Adrenal gland (tissue), 12 donors: ENCODE measurements around the gene TMEM184C. TPM values are rescaled to one million over a fixed set of nuclear protein-coding genes. Genes with fewer than 3 reads are reported as not detected.

ENCODE experiments used
- DNase-seq, 7 donors: peaks; one replicate each; pipeline ENCODE4 v3.0.0-alpha.2; 2019 to 2020
- H3K27ac ChIP-seq, 5 donors: fragments of 200-600 bp; sonication (generic) in 4 of 5; 1 replicate in 3 of 5; 2 replicates in 2 of 5; pipeline versions ENCODE4 v1.5.1 to v1.8.0; 2016 to 2020; ENCODE audit warnings: mild to moderate bottlenecking in 1 of 5
- H3K27me3 ChIP-seq: fragments of 200-600 bp; 2 replicates; pipeline ENCODE4 v1.8.0; 2021
- H3K36me3 ChIP-seq, 2 donors: fragments of 200-600 bp; replicated peaks in 1 of 2; 1 replicate in 1 of 2; 2 replicates in 1 of 2; pipeline versions ENCODE4 v1.5.1 to v1.8.0; 2018 to 2022
- H3K4me1 ChIP-seq, 2 donors: fragments of 200-600 bp; replicated peaks in 1 of 2; 1 replicate in 1 of 2; 2 replicates in 1 of 2; pipeline versions ENCODE4 v1.5.1 to v1.8.0; 2018 to 2021
- H3K4me3 ChIP-seq, 4 donors: fragments of 200-600 bp; sonication (generic) in 3 of 4; one replicate each; pipeline ENCODE4 v1.5.1; 2016 to 2018
- H3K9me3 ChIP-seq, 3 donors: fragments of 200-600 bp; sonication (generic) in 1 of 3; replicated peaks in 1 of 3; 1 replicate in 2 of 3; 2 replicates in 1 of 3; pipeline versions ENCODE4 v1.5.1 to v1.8.0; 2016 to 2021
- POLR2A ChIP-seq, 2 donors: fragments of 450-650 bp; IDR thresholded peaks; one replicate each; pipeline ENCODE4 v1.6.1; 2017; ENCODE audit warnings: antibody characterized with exemption in 2 of 2, mild to moderate bottlenecking in 2 of 2, moderate library complexity in 1 of 2
- WGBS, 4 donors: extraction: QIAGEN DNeasy Blood & Tissue Kit in 2 of 4; methylation state at CpG; one replicate each; pipeline versions ENCODE4 v1.1.5 to v1.1.7; 2013 to 2017; 5-methylcytosine and 5-hydroxymethylcytosine counted together
- intact Hi-C, 2 donors: fragments of 100-400 bp; cut with DNase I; formaldehyde crosslinking; loops; one replicate each; pipeline versions ENCODE4 v1.14.1 to v1.15.0; 2022 to 2023
- polyA plus RNA-seq, 3 donors: library from polyadenylated mRNA; stranded (reverse); fragments of 200-250 nt in 2 of 3; fragments of 350-450 nt in 1 of 3; fragmentation: Illumina TruSeq in 1 of 3; extraction: RNeasy Lipid Tissue Mini Kit (QIAGEN cat#74804) in 1 of 3; gene quantifications; one replicate each; pipeline ENCODE4 v1.2.3, GENCODE V29; 2013 to 2014
- total RNA-seq, 9 donors: library from RNA; depleted of rRNA in 4 of 9; stranded (reverse); fragments of >200 nt in 4 of 9; fragments of 120-200 nt in 1 of 9; fragmentation: NEBNext Ultra II Directional in 1 of 9; extraction: Animal tissue kit (Norgen Biotek cat#: 25700) in 1 of 9; gene quantifications; one replicate each; pipeline versions ENCODE4 v1.1.0 to v1.2.4, GENCODE V29; 2013 to 2023
- TF ChIP-seq, protein P1 (sequence below), 6 experiments: fragments of 450-650 bp in 4 of 6; fragments of 200-600 bp in 2 of 6; sonication (generic) in 1 of 6; IDR thresholded peaks; 1 replicate in 5 of 6; 2 replicates in 1 of 6; pipeline versions ENCODE4 v1.5.1 to v1.8.0; 2016 to 2021; ENCODE audit warnings: antibody characterized with exemption in 6 of 6, mild to moderate bottlenecking in 2 of 6, moderate library complexity in 1 of 6
- donor health status: healthy with polysubstance abuse.
- donor health status: Bipolar disorder and iron deficiency.
- donor health status: DM: yes; HTN: yes; CAD: no.
- donor health status: DM: no; HTN: no; CAD: no.
- donor health status: DM: no; HTN: no; CAD: no.
- donor health status: DM: yes; HTN: yes; CAD: no.

The TMEM184C gene
- total and polyA plus RNA-seq, 12 donors: 4.0 to 63.8 (median 40.6) TPM

DNA sequence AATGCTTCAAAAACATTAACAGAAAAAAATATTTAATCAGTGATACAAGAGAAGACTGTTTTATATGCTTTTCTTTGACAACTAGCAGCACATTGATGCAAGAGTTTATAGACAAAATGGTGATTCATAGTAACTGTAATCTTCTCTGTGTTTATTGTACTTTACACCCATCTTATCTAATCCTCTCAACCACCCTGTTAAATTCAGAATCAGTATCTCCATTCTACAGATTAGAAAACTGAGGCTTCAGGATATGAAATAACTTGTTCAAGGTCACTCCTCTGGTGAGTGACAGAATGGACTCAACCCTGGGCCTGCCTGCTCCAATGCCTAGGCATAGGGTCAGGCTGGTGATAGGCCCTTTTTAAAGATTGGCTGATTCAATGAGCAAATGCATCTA lies 26.1 kb upstream of the TMEM184C start:
- intact Hi-C loops: loop anchor here in 1 of 2 donors (10.0 kb wide), 1 partner anchor 76 kb away; no protein-coding TSS in a partner anchor
- TF ChIP-seq, protein P1, sequence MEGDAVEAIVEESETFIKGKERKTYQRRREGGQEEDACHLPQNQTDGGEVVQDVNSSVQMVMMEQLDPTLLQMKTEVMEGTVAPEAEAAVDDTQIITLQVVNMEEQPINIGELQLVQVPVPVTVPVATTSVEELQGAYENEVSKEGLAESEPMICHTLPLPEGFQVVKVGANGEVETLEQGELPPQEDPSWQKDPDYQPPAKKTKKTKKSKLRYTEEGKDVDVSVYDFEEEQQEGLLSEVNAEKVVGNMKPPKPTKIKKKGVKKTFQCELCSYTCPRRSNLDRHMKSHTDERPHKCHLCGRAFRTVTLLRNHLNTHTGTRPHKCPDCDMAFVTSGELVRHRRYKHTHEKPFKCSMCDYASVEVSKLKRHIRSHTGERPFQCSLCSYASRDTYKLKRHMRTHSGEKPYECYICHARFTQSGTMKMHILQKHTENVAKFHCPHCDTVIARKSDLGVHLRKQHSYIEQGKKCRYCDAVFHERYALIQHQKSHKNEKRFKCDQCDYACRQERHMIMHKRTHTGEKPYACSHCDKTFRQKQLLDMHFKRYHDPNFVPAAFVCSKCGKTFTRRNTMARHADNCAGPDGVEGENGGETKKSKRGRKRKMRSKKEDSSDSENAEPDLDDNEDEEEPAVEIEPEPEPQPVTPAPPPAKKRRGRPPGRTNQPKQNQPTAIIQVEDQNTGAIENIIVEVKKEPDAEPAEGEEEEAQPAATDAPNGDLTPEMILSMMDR (IDR thresholded peaks at IDR 0.05): no peak
- TF ChIP-seq POLR2A (IDR thresholded peaks at IDR 0.05): no peak
- DNase-seq: no peak

DNA sequence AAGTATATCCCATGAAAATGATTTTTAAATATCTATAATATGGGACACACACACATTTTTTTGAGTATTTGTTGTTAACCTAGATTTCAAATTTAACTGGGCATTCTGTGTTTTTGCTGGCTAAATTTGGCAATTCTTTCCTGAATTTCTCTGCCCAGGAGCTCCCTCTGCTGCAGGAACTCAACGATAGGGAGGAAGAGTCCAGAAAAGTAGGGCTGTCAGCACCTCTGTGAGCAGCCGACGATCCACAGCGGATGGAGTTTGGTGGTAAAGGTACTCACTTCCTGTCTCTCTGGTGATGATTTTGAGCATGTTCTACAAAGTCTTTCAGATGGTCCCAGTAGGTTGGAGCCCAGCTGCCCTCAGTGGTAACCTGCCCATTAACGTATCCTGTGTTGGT lies 23.1 kb upstream of the TMEM184C start:
- Histone ChIP-seq H3K27ac (no peak overlapping the region), H3K4me1 (no peaks in the 10 kb centered on the region), H3K4me3 (no peak overlapping the region), H3K27me3 (no peaks in the 10 kb centered on the region), H3K36me3 (no peaks in the 10 kb centered on the region), H3K9me3 (no peaks in the 10 kb centered on the region)
- intact Hi-C loops: loop anchor here in 1 of 2 donors (10.0 kb wide), 1 partner anchor 79 kb away; no protein-coding TSS in a partner anchor
- 55 to 77% (median 57%) methylated on average over 5 of the region's 5 CpGs for WGBS, 4 donors
- no peak for DNase-seq
- no peak for TF ChIP-seq POLR2A (IDR thresholded peaks at IDR 0.05)
- TF ChIP-seq, protein P1 (IDR thresholded peaks at IDR 0.05): no peak

More for the DNA sequence above, 26.1 kb upstream of the TMEM184C start:
- Histone ChIP-seq H3K9me3 (no peaks in the 10 kb centered on the region), H3K27me3 (no peaks in the 10 kb centered on the region), H3K36me3 (no peaks in the 10 kb centered on the region), H3K4me1 (no peaks in the 10 kb centered on the region), H3K4me3 (no peak overlapping the region), H3K27ac (no peak overlapping the region)

DNA sequence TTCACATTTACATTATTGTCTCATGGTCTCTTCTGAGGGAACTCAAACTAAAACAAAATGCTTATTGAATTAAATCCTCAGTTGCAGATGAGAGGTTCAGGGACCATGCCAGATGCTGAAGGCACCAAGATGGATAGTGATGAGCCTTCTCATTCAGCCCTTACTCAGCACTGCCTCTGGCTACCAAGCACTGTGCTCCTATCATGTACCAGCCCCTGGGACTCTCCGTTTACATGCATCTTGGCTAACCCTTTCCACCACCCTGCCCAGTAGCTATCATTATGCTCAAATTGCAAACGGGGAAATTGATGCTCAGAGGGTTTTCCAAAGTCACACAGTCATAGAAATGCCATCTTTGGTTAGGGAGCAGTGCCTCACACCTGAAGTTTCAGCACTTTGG lies 22.6 kb upstream of the TMEM184C start:
- Histone ChIP-seq H3K4me3 (no peak overlapping the region), H3K4me1 (no peaks in the 10 kb centered on the region), H3K9me3 (no peaks in the 10 kb centered on the region), H3K27ac (no peak overlapping the region), H3K36me3 (no peaks in the 10 kb centered on the region), H3K27me3 (no peaks in the 10 kb centered on the region)
- 38 to 81% (median 70%) methylated on average over 2 of the region's 2 CpGs for WGBS, 4 donors
- TF ChIP-seq, protein P1 (IDR thresholded peaks at IDR 0.05): no peak
- no peak for TF ChIP-seq POLR2A (IDR thresholded peaks at IDR 0.05)
- intact Hi-C loops: loop anchor here in 1 of 2 donors (10.0 kb wide), 1 partner anchor 80 kb away; no protein-coding TSS in a partner anchor
- DNase-seq: no peak

DNA sequence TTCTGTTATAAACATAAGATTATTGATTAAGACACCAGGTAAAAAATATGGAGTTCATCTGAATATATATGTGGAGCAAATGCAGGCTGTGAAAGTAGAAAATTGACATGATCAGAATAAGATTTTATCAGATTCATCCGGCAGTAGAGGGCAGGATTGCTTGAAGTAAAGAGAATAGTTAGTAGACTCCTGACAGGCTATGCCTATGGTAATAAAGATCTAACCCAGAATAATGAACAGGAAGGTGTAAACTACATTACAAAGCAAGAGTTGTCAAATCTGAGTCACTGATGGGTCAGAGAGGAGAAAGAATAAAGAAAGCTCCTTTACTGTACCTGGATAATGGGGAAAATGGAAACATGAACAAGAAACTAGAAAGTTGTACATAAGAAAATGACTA lies 20.8 kb upstream of the TMEM184C start:
- H3K9me3 ChIP-seq: no peaks in the 10 kb centered on the region
- TF ChIP-seq, protein P1 (IDR thresholded peaks at IDR 0.05): no peak
- TF ChIP-seq POLR2A (IDR thresholded peaks at IDR 0.05): no peak
- no peak for DNase-seq
- no peak overlapping the region for H3K4me3 ChIP-seq
- H3K4me1 ChIP-seq: no peaks in the 10 kb centered on the region
- H3K27me3 ChIP-seq: no peaks in the 10 kb centered on the region
- no peaks in the 10 kb centered on the region for H3K36me3 ChIP-seq
- H3K27ac ChIP-seq: no peak overlapping the region
- WGBS, 4 donors: 57 to 65% (median 61%) methylated on average over 1 of the region's 1 CpG
- intact Hi-C loops: loop anchor here in 1 of 2 donors (10.0 kb wide), 1 partner anchor 82 kb away; no protein-coding TSS in a partner anchor
